GM18520 (cell line): ENCODE data around the gene MAP3K20.
"Not testable (repeated sequence)": the region's sequence is repeated elsewhere in the genome, so short reads cannot be mapped to it uniquely, and the experiment has no call there.

Source experiments
- ATAC-seq: cut with Tn5 transposase; IDR thresholded peaks from one replicate; pipeline ENCODE4 v1.9.1; 2021; ENCODE audit not compliant: unreplicated experiment

The MAP3K20 gene

DNA sequence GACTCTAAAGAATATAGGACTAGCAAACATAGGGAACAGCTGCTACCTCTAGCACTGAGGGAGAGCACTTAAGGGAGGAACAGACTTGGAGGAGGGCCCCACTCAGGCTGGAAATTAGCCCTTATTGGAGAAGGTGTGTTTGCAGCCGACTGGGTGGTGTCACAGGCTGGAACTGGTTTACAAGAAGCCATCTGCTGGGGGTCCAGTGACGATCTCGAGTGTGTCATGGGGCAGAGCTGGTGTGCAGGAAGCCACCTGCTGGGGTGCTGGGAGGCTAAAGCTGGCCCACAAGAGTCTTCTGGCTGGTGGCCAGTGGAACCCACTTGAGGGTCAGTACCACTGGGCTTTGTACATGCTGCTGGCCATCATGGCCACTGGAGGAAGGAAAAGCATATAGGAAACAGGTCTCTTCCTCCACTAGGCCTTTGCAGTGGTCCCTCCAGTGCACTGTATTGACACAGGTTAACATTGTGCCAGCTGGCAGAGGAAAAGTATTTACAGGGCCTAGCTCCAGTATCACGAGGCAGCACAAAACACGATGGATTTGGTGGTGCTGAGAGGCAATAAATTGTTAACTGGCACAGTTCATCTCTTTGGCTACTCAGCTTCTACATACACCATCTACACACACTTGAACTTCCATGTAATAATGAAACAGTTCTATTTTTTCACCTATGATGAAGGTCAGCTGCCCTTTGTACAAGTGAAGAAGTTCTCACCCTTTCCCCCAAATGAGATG lies 43.6 kb downstream of the MAP3K20 start:
- ATAC-seq: no peak

GRCh38 chr2:173119944-173120343 lies 44.3 kb downstream of the MAP3K20 start:
- no peak for ATAC-seq

DNA sequence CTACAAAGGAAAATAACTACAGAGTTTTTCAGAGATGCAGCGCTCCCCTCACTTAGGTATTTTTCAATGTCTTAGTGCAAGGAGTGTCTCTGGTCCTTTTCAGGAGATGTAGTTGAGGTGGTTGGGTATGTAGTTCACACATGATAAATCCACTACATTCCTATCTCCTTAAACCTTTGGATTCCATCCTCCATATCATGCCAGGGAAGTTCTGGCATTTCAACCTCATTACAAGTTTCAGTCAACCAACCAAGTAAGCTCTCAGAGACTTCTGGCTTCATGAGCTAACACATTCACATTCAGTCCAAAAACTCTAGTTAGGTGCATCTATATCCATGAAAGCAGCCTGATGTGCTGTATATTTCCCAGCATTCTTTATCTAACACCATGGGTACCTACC lies 47.3 kb downstream of the MAP3K20 start:
- no peak for ATAC-seq

DNA sequence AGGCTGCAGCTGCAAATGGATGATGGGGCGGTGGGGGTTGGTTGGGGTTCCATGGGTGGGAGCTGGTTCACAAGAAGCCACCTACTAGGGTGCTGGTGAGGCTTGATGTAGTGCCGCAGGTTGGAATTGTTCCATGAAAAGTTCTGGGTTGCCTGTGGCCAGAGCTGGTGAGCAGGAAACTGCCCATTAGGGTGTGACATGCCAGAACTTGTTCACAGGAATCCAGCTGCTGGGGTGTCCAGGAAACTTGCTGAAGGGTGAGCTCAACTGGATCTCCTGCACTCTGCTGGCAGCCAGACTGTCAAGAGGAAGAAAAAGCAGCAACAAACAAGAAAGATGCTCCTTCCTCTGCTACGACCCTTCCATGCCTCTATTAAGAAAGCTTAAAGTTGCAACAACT lies 48.8 kb downstream of the MAP3K20 start:
- ATAC-seq: no peak

- no peak for ATAC-seq
Observed at GRCh38 chr2:173126819-173127218, 51.2 kb downstream of the MAP3K20 start.

GRCh38 chr2:173128132-173128531 lies 52.5 kb downstream of the MAP3K20 start:
- ATAC-seq: not testable (repeated sequence)

DNA sequence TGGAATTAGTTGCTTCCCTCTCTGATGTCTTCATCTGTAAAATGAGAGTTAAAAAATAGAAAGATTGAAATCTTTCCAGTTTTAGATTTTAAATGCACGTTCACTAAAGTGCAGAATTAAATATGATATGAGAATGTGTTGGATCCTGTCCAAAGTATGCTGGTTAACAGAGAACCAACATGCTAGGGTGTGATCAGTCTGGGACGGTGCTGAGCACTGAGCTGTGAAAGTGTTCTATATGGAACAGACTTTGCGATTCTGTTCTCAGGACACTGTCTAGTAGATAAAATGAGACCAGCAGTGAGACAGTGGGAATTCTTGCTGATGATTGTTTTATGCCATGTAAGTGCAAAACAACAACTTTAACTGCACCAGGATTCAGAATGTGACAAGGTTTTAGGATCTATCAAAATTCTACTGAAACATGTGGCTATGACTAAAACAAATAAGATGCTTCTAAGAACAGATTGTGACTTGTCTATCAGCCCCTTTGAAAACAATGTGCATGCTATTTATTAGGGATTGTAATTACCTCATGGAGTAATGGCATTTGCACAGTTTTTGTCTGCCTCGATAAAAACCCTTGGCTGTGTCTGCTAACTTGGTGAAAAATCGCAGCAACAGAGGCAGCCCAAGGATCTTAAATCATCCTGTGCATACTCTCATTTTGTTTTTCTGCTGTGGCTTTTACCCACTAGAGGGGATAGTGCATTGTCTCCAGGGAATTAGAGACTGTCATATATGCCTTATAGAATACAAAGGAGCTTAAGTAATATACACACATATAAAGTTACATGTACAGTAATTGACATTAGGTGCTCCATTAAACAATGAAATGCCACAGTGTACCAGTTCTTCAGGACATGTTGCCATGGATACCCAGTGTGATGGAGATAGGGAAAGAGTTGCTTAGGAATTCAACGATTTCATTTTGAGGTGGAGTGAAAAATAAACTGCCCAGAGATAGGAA lies 55.1 kb downstream of the MAP3K20 start:
- no peak for ATAC-seq

DNA sequence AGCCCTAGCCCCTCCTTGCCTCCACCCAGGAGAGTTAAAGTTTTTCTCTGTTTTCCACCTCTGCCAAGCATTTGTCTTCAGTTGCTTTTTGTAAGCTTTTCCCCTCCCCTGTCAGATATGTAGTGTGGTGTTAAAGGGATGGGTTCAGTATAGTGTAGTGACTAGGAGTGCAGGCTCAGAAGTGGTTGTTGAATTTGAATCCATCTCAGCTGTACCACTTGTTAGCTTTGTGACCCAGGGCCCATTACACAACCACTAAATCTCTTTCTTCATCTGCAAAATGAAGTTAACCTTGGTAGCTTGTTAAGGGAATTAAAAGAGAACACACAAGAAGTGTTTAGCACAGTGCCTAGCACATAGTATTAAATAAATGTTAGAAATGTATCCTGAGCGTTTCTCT lies 56.9 kb downstream of the MAP3K20 start:
- no peak for ATAC-seq

DNA sequence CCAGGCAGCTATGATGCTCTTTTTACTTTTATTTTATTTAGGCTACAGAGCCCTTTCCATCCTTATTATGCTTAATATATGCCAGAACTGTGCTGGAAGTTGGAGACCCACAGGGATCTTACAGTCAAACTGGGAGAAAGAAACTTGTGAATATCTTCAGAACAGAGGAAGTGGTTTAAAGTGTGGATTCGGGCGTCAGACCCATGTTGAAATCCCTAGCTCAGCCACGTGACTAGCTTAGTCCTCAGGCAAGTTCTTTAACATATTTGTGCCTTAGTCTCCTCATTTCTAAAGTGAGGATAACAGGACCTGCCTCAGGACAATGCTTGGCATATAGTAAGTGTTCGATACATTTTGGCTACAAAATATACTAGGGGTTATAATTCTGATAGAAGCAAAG lies 59.1 kb downstream of the MAP3K20 start:
- ATAC-seq: no peak

DNA sequence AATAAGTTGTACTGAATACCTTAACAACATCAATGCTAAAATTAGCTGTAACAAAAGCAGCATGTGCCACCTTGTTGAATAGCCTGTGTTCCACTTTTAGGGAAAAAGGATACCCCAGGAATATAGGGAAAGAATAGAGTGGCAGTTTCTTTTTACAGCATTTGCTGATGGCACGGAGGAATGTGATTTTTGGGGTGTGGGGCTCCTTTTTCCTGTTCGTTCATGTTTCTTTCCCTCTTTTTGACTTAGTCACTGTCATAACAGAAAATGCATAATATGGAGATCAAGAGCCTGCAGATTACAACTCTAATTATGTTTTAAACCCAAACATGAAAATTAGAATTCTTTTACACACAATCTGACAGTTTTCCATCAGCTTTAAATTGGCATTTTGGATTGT lies 60.4 kb downstream of the MAP3K20 start:
- no peak for ATAC-seq

DNA sequence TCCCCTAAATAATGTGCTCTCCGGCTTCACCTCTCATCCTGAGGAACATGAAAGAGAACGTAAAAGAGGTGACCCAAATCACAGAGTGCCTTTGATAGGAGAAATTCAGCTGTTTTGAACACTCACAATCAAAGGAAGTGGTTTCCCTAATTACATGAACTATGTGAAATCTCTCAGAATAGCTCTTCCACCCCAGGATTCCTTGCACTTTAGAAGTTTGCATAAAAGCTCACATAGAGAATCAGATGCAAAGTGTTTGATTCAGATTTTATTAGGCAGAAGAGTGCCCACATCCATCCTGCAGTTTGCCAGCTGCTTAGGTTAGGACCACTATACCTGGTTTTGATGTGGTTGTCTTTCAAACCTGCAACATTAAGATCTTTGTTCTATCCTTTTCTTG lies 61.0 kb downstream of the MAP3K20 start:
- ATAC-seq: no peak

DNA sequence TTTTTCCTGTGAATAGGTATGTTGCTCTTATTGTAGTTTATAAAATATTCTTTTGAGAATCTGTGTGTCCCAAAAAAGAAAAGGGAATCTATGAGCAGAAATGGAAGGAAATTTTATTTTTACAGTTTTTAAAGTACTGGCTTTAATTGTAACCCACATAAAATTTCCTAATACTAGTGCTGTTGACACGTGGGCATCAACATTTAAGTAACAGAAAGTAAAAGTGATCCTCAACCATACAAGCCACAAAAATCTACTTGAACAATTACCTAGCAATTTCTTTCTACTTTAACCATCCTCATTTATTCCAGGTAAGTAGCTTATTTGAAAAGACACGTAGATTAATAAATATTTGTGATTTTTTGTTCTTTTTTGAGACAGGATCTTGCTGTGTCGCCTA lies 62.0 kb downstream of the MAP3K20 start:
- ATAC-seq: no peak

DNA sequence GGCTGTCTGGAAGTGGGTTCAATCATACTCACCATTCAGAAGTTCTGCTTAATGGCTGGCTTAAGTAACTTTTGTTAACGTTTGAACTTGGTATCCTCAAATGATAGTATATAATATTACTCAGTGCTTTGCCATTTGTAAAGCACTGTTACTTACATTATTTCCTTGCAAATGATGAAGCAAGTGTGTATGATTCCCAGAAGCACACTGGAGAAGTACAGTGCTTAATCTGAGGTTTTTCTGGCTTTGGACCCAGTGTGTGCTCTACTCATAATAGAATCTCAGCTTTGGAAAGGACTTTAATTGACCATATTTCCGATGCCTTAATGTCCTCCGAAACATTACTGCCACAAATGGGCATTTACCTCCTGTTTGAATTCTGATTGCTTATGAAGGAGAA lies 63.3 kb downstream of the MAP3K20 start:
- no peak for ATAC-seq

GRCh38 chr2:173141666-173142065 lies 66.0 kb downstream of the MAP3K20 start:
- ATAC-seq: no peak

DNA sequence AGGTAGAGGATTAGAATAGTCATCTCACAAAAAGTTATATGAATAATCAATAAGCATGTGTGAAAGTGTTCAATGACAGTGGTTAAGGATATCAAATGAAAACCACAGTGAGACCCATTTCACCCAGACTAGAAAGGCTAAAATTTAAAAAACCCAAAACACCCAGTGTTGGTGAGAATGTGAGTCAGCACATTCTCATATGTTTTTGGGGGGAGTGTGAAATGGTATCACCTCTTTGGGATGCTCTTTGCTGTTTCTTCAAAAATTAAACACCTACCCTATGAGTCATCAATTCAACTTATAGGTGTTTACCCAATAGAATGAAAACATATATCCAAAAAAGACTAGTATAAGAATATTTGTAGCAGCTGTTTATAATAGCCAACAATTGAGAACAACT lies 69.8 kb downstream of the MAP3K20 start:
- ATAC-seq: peak; percentile 29

- ATAC-seq: no peak
Observed at GRCh38 chr2:173146590-173146989, 70.9 kb downstream of the MAP3K20 start.

DNA sequence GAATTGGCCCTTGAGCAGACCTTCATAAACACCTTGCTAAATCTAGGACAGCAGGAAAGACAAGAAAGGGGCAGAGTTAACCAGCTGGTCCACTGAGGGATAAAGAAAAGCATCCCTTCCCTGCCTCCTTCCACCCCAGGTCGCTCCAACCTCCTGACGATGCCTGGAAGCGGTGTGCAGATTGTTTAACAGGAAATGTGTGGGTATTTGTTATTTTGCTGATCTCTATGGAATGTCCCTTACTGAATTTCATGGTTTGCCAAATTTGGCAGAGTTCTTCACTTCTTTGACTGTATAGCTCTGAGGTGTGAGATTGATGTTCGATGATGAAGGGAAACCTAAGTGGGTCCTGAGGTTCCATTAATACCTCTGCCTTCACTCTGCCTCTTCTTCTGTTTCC lies 72.9 kb downstream of the MAP3K20 start:
- no peak for ATAC-seq

GRCh38 chr2:173149491-173149890 lies 73.8 kb downstream of the MAP3K20 start:
- ATAC-seq: peak; percentile 72

GRCh38 chr2:173150087-173150486 lies 74.4 kb downstream of the MAP3K20 start:
- no peak for ATAC-seq

DNA sequence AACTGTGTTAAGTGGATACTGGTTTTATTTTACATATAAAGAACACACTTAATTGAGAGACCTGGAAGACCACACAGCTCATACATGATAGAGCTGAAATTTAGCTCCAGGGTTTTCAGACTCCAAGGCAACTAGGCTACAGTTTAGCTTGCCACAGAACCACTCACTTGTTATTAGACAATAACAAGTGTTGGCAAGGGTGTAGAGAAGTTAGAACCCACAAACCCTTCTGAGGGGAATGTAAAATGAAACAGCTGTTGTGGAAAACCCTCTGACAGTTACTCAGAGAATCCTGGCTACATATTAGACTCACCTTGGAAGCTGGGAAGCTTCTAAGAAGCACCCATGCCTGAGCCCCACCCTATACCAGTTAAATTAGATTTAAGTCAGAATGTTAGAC lies 75.3 kb downstream of the MAP3K20 start:
- no peak for ATAC-seq

- ATAC-seq: peak; percentile 36
Observed at GRCh38 chr2:173151671-173152401, 76.2 kb downstream of the MAP3K20 start.
